Activated CD4-positive, alpha-beta T cell treated with anti-CD3 and anti-CD28 coated beads for 36 hours (primary cell): ENCODE data around the gene FNIP1. TPM values are rescaled to one million over a fixed set of nuclear protein-coding genes. Genes with fewer than 3 reads are reported as not detected.

Experiments used
- ATAC-seq: fragments of 200-7000 bp; cut with Tn5 transposase; one replicate; pipeline ENCODE4 v1.10.0; 2021; ENCODE audit warnings: mild to moderate bottlenecking, moderate library complexity
- CTCF ChIA-PET: fragments of 350-600 bp; sonication (Branson Sonifier 250); formaldehyde crosslinking; loops from one replicate; lab custom pipeline; 2021; ENCODE audit warnings: antibody characterized with exemption; lab: Charles Lee
- POLR2A ChIA-PET: fragments of 350-600 bp; sonication (Branson Sonifier 250); formaldehyde crosslinking; loops from one replicate; lab custom pipeline; 2021; ENCODE audit warnings: antibody characterized with exemption, inconsistent platforms; lab: Charles Lee
- DNase-seq: peaks from one replicate; pipeline ENCODE4 v3.0.0-alpha.2; 2020
- H3K27ac Mint-ChIP-seq: one replicate; pipeline ENCODE4 v1.8.0; 2021; ENCODE audit warnings: mixed read lengths
- H3K27me3 Mint-ChIP-seq: one replicate; pipeline ENCODE4 v1.8.0; 2021; ENCODE audit warnings: mixed read lengths
- H3K36me3 Mint-ChIP-seq: one replicate; pipeline ENCODE4 v1.8.0; 2021; ENCODE audit warnings: low read depth, mixed read lengths
- H3K4me1 Mint-ChIP-seq: one replicate; pipeline ENCODE4 v1.8.0; 2021; ENCODE audit warnings: mixed read lengths
- H3K4me3 Mint-ChIP-seq: one replicate; pipeline ENCODE4 v1.8.0; 2021; ENCODE audit warnings: mild to moderate bottlenecking, moderate library complexity, mixed read lengths
- H3K9me3 Mint-ChIP-seq: one replicate; pipeline ENCODE4 v1.8.0; 2021; ENCODE audit warnings: low read depth, mixed read lengths
- intact Hi-C, 2 experiments: fragments of 100-400 bp; cut with DNase I in 1 of 2; cut with micrococcal nuclease in 1 of 2; formaldehyde crosslinking; loops; one replicate each; pipeline versions ENCODE4 v1.14.2 to v1.15.1; 2022 to 2024; cut with DNase I, micrococcal nuclease
- total RNA-seq, 2 experiments: library from RNA; stranded (reverse); gene quantifications; one replicate each; pipeline ENCODE4 v1.2.3, GENCODE V29; 2021

FNIP1 gene
- total RNA-seq, 2 experiments from 2014 or later = 14.2 to 16.3 TPM

DNA sequence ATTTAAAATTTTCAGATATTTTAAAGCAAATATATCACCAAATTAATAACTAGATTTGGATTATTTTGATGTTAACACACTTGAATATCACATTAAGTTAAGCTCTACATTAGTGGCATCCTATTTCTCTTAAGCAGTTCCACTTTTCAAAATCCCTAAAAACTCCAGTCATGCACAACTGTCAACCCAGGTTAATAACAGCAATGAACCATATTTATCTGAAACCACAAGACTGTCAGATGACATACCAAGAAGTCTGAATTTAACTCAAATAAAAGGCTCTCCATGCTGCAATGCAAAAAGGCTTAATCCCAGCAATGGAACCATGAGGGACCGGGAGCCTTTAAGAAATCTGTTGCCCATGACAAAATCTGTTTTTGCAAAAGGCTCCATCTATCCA is 27.5 kb downstream of the FNIP1 start:
- Mint-ChIP-seq H3K4me3 (no peak overlapping the region), H3K36me3 (peaks cover 11% of the 10 kb centered on the region), H3K27ac (no peak overlapping the region), H3K4me1 (peaks cover 21% of the 10 kb centered on the region), H3K27me3 (no peaks in the 10 kb centered on the region), H3K9me3 (peaks cover 3% of the 10 kb centered on the region)
- intact Hi-C loops = no loop called here
- POLR2A ChIA-PET = no interaction called here
- CTCF ChIA-PET = no interaction called here
- ATAC-seq = no peak
- no peak for DNase-seq

DNA sequence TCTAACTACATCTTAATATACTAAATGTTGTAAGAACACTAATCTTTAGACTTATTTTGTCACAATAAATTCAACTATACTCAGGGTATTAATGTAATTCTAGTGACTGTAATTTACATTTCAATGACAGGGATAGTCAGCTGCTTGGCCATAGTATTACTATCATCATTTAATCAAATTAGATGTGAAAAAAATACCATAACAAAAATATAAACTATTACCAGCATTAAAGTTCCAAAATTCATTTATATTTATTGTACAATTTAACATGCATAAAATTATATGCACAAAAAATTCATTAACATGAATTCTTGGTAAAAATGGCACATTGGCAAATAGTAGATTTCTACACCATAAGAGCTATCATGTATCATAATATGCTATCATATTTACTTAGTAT is 28.9 kb downstream of the FNIP1 start:
- H3K4me1 Mint-ChIP-seq = peaks cover 14% of the 10 kb centered on the region
- no peaks in the 10 kb centered on the region for H3K27me3 Mint-ChIP-seq
- H3K9me3 Mint-ChIP-seq = peaks cover 7% of the 10 kb centered on the region
- H3K36me3 Mint-ChIP-seq = peaks cover 17% of the 10 kb centered on the region
- ATAC-seq (no peak), DNase-seq (no peak)
- intact Hi-C loops = no loop called here
- POLR2A ChIA-PET = no interaction called here
- CTCF ChIA-PET = no interaction called here
- H3K27ac Mint-ChIP-seq = no peak overlapping the region
- no peak overlapping the region for H3K4me3 Mint-ChIP-seq

GRCh38 chr5:131766689-131767088 is 30.1 kb downstream of the FNIP1 start:
- Mint-ChIP-seq H3K4me1 (peaks cover 15% of the 10 kb centered on the region), H3K27ac (no peak overlapping the region)
- ATAC-seq = no peak

GRCh38 chr5:131765261-131765660 is 31.6 kb downstream of the FNIP1 start:
- H3K4me1 Mint-ChIP-seq = peaks cover 15% of the 10 kb centered on the region
- DNase-seq (no peak), ATAC-seq (no peak)
- H3K4me3 Mint-ChIP-seq = no peak overlapping the region
- POLR2A ChIA-PET = no interaction called here
- peaks cover 19% of the 10 kb centered on the region for H3K36me3 Mint-ChIP-seq
- CTCF ChIA-PET = no interaction called here
- intact Hi-C loops = no loop called here
- no peak overlapping the region for H3K27ac Mint-ChIP-seq
- H3K27me3 Mint-ChIP-seq = no peaks in the 10 kb centered on the region
- H3K9me3 Mint-ChIP-seq = peaks cover 9% of the 10 kb centered on the region

More at GRCh38 chr5:131766689-131767088, 30.1 kb downstream of the FNIP1 start:
- Mint-ChIP-seq H3K9me3 (peaks cover 9% of the 10 kb centered on the region), H3K36me3 (peaks cover 19% of the 10 kb centered on the region), H3K4me3 (no peak overlapping the region), H3K27me3 (no peaks in the 10 kb centered on the region)
- POLR2A ChIA-PET = no interaction called here
- DNase-seq = no peak
- intact Hi-C loops = no loop called here
- CTCF ChIA-PET = no interaction called here

- ATAC-seq (no peak), DNase-seq (no peak)
- POLR2A ChIA-PET = no interaction called here
- H3K36me3 Mint-ChIP-seq = peaks cover 19% of the 10 kb centered on the region
- H3K27me3 Mint-ChIP-seq = no peaks in the 10 kb centered on the region
- H3K4me1 Mint-ChIP-seq = peaks cover 16% of the 10 kb centered on the region
- H3K27ac Mint-ChIP-seq = no peak overlapping the region
- peaks cover 9% of the 10 kb centered on the region for H3K9me3 Mint-ChIP-seq
- CTCF ChIA-PET = no interaction called here
- no peak overlapping the region for H3K4me3 Mint-ChIP-seq
- intact Hi-C loops = no loop called here
Measured at GRCh38 chr5:131763968-131764367, 32.8 kb downstream of the FNIP1 start.

DNA sequence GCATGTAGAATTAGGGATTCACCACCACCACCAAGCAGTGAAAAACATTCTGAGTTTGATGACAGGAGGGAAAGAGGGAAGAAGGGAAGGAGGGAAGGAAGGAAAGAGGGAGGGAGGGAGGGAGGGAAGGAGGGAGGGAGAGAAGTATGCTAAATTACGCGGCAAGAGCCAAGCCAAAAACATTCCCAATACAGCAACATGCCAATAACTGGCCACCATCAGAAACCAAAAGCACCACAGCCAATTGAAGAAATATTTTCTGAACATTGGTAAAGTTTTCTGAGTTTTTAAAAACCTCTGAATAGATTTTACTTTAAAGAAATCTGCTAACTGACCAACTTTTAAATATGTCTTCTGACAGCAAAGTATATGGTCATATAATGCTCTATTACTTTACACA is 36.0 kb downstream of the FNIP1 start:
- intact Hi-C loops = no loop called here
- Mint-ChIP-seq H3K9me3 (peaks cover 6% of the 10 kb centered on the region), H3K27me3 (no peaks in the 10 kb centered on the region), H3K4me3 (no peak overlapping the region), H3K4me1 (peaks cover 21% of the 10 kb centered on the region), H3K36me3 (peaks cover 14% of the 10 kb centered on the region), H3K27ac (no peak overlapping the region)
- ChIA-PET CTCF (no interaction called here), POLR2A (no interaction called here)
- ATAC-seq = no peak
- no peak for DNase-seq

DNA sequence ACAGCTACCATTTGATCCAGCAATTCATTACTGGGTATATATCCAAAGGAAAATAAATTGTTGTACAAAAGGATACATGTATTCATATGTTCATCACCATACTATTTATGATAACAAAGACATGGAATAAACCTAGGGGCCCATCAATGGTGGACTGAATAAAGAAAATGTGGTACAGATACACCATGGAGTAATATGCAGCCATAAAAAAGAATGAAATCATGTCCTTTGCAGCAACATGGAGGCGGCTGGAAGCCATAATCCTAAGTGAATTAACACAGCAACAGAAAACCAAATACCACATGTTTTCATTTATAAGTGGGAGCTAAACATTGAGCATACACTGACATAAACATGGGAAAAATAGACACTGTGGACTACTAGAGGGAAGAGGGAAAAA is 37.1 kb downstream of the FNIP1 start:
- CTCF ChIA-PET = no interaction called here
- Mint-ChIP-seq H3K27me3 (no peaks in the 10 kb centered on the region), H3K9me3 (peaks cover 6% of the 10 kb centered on the region), H3K4me1 (peaks cover 23% of the 10 kb centered on the region), H3K4me3 (no peak overlapping the region), H3K36me3 (peaks cover 10% of the 10 kb centered on the region), H3K27ac (no peak overlapping the region)
- DNase-seq (no peak), ATAC-seq (no peak)
- intact Hi-C loops = no loop called here
- POLR2A ChIA-PET = no interaction called here

- H3K4me1 Mint-ChIP-seq = peaks cover 26% of the 10 kb centered on the region
- peaks cover 2% of the 10 kb centered on the region for H3K9me3 Mint-ChIP-seq
- ATAC-seq (no peak), DNase-seq (no peak)
- no peak overlapping the region for H3K4me3 Mint-ChIP-seq
- no peak overlapping the region for H3K27ac Mint-ChIP-seq
- CTCF ChIA-PET = no interaction called here
- POLR2A ChIA-PET = no interaction called here
- no peaks in the 10 kb centered on the region for H3K27me3 Mint-ChIP-seq
- H3K36me3 Mint-ChIP-seq = peaks cover 5% of the 10 kb centered on the region
- intact Hi-C loops = no loop called here
Measured at GRCh38 chr5:131758520-131758900, 38.3 kb downstream of the FNIP1 start.

- Mint-ChIP-seq H3K27me3 (no peaks in the 10 kb centered on the region), H3K4me3 (no peak overlapping the region), H3K27ac (no peak overlapping the region), H3K36me3 (peaks cover 7% of the 10 kb centered on the region), H3K4me1 (peaks cover 28% of the 10 kb centered on the region), H3K9me3 (peaks cover 2% of the 10 kb centered on the region)
- ATAC-seq (no peak), DNase-seq (no peak)
- intact Hi-C loops = no loop called here
- POLR2A ChIA-PET = no interaction called here
- CTCF ChIA-PET = no interaction called here
Measured at GRCh38 chr5:131757830-131758519, 38.8 kb downstream of the FNIP1 start.

GRCh38 chr5:131756942-131757341 is 39.9 kb downstream of the FNIP1 start:
- intact Hi-C loops = no loop called here
- H3K27ac Mint-ChIP-seq = no peak overlapping the region
- DNase-seq = no peak
- H3K4me1 Mint-ChIP-seq = peaks cover 26% of the 10 kb centered on the region
- POLR2A ChIA-PET = no interaction called here
- H3K27me3 Mint-ChIP-seq = no peaks in the 10 kb centered on the region
- peaks cover 5% of the 10 kb centered on the region for H3K36me3 Mint-ChIP-seq
- H3K4me3 Mint-ChIP-seq = no peak overlapping the region
- no peak for ATAC-seq
- H3K9me3 Mint-ChIP-seq = no peaks in the 10 kb centered on the region
- CTCF ChIA-PET = no interaction called here

DNA sequence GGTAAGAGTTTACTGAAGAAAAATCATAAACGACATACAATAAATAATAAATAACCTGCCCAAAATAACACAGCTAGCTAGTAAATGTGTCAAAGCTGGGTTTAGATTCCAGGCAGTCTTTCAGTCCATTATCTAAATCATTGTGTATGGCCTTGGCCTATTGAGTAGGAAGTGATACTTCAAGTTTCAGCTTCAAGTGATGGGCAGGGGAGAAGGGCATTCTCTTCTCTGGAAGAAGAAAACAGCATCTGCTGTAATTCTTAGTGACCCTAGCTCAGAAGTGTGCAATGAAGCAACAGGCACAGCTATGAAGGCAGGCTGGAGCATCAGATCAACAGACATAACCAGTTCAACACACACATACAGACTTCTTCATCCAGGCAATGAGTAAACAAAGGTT is 42.5 kb downstream of the FNIP1 start:
- intact Hi-C loops = no loop called here
- ChIA-PET POLR2A (no interaction called here), CTCF (interaction anchor here (1.3 kb wide), 1 partner anchor 14 kb away, joined by 3 read pairs; no protein-coding TSS in a partner anchor)
- H3K4me3 Mint-ChIP-seq = no peak overlapping the region
- H3K27me3 Mint-ChIP-seq = no peaks in the 10 kb centered on the region
- DNase-seq = no peak
- peaks cover 25% of the 10 kb centered on the region for H3K4me1 Mint-ChIP-seq
- peaks cover 5% of the 10 kb centered on the region for H3K36me3 Mint-ChIP-seq
- no peaks in the 10 kb centered on the region for H3K9me3 Mint-ChIP-seq
- no peak for ATAC-seq
- no peak overlapping the region for H3K27ac Mint-ChIP-seq

GRCh38 chr5:131751506-131751905 is 45.3 kb downstream of the FNIP1 start:
- Mint-ChIP-seq H3K4me3 (no peak overlapping the region), H3K4me1 (peaks cover 38% of the 10 kb centered on the region), H3K27me3 (no peaks in the 10 kb centered on the region), H3K36me3 (peaks cover 9% of the 10 kb centered on the region), H3K9me3 (no peaks in the 10 kb centered on the region), H3K27ac (no peak overlapping the region)
- ChIA-PET POLR2A (no interaction called here), CTCF (interaction anchor here (0.6 to 1.1 kb wide), 2 partner anchors 111 to 208 kb away, joined by 3 read pairs; no protein-coding TSS in a partner anchor)
- DNase-seq (no peak), ATAC-seq (no peak)
- intact Hi-C loops = no loop called here
